ENCODE data around the gene SPPL2B. TPM values are rescaled to one million over a fixed set of nuclear protein-coding genes. Genes with fewer than 3 reads are reported as not detected.
"Not testable (repeated sequence)": the region's sequence is repeated elsewhere in the genome, so short reads cannot be mapped to it uniquely, and the experiment has no call there.

Gene SPPL2B, protein sequence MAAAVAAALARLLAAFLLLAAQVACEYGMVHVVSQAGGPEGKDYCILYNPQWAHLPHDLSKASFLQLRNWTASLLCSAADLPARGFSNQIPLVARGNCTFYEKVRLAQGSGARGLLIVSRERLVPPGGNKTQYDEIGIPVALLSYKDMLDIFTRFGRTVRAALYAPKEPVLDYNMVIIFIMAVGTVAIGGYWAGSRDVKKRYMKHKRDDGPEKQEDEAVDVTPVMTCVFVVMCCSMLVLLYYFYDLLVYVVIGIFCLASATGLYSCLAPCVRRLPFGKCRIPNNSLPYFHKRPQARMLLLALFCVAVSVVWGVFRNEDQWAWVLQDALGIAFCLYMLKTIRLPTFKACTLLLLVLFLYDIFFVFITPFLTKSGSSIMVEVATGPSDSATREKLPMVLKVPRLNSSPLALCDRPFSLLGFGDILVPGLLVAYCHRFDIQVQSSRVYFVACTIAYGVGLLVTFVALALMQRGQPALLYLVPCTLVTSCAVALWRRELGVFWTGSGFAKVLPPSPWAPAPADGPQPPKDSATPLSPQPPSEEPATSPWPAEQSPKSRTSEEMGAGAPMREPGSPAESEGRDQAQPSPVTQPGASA
- 10 to 100 TPM; 11.8 to 39.8 (median 26.5) TPM for total RNA-seq
- long read RNA-seq, partial matches to known transcripts: 0 of 2 reads
- long read RNA-seq, other reads (novel, unspliced or antisense): 2 of 2 reads

DNA sequence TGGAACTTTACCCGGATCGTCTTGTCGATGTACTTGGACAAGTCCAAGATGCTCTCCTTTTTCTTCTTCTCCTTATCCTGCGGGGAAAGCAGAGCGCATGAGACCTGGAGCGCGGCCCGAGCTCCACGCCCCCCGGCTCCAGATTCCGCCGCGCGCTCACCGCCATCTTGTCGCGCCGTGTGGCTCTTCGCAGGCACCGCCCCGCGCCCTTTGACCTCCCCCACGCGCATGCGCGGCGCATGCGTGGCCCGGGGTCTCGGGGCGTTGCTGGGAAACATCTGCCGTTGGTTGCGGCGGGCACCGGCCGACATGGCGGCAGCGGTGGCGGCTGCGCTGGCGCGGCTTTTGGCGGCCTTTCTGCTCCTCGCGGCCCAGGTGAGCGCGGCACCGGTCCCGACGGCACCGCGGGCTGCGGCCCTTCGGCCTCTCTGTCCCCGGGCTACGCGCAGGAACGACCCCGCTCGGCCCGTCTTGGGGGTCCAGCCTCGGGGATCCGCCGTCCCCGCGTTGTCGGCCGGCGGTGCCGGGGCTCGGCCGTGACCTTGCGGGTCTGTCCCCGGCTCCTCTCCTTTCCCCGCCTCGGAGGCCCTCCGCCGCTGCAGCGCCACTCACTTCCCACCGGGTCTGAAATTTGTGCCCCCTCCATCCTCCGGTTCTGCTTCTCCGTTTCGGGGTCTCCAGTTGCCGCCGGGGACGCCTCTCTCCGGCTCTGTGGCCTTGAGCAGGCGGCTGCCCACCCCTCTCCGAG is at the start of gene SPPL2B, which contains the start of gene LSM7:
Gene SPPL2B (plus strand): TSS at position 284 of the 748 bp plus-strand sequence. CDS start 26 bp downstream, at position 310.
Gene LSM7 (minus strand): TSS at position 186 of the 748 bp plus-strand sequence. CDS start 20 bp downstream, at position 166.
- 2% methylated on average over 33 of the region's 89 CpGs for WGBS (ENCODE audit: insufficient coverage, low coverage, low lambda C conversion rate, missing lambda C conversion rate)
- TF ChIP-seq, protein P1, sequence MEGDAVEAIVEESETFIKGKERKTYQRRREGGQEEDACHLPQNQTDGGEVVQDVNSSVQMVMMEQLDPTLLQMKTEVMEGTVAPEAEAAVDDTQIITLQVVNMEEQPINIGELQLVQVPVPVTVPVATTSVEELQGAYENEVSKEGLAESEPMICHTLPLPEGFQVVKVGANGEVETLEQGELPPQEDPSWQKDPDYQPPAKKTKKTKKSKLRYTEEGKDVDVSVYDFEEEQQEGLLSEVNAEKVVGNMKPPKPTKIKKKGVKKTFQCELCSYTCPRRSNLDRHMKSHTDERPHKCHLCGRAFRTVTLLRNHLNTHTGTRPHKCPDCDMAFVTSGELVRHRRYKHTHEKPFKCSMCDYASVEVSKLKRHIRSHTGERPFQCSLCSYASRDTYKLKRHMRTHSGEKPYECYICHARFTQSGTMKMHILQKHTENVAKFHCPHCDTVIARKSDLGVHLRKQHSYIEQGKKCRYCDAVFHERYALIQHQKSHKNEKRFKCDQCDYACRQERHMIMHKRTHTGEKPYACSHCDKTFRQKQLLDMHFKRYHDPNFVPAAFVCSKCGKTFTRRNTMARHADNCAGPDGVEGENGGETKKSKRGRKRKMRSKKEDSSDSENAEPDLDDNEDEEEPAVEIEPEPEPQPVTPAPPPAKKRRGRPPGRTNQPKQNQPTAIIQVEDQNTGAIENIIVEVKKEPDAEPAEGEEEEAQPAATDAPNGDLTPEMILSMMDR (IDR thresholded peaks at IDR 0.05): no peak
- peak; percentile 61 for TF ChIP-seq POLR2A (IDR thresholded peaks at IDR 0.05)
- DNase-seq: peak; percentile 90 to 92 (median 91)
- Histone ChIP-seq H3K27me3 (no peaks in the 10 kb centered on the region), H3K27ac (peak within 1 kb of the TSS; percentile 6 to 64 (median 57)), H3K9me3 (no peaks in the 10 kb centered on the region), H3K36me3 (no peaks in the 10 kb centered on the region), H3K4me3 (peak within 1 kb of the TSS; percentile 88 to 99 (median 90)), H3K4me1 (peaks cover 0 to 31% (median 9%) of the 10 kb centered on the region in 4 donors)
- intact Hi-C loops (cut with DNase I): no loop called here
- ATAC-seq: peak; percentile 82 to 94 (median 88)

DNA sequence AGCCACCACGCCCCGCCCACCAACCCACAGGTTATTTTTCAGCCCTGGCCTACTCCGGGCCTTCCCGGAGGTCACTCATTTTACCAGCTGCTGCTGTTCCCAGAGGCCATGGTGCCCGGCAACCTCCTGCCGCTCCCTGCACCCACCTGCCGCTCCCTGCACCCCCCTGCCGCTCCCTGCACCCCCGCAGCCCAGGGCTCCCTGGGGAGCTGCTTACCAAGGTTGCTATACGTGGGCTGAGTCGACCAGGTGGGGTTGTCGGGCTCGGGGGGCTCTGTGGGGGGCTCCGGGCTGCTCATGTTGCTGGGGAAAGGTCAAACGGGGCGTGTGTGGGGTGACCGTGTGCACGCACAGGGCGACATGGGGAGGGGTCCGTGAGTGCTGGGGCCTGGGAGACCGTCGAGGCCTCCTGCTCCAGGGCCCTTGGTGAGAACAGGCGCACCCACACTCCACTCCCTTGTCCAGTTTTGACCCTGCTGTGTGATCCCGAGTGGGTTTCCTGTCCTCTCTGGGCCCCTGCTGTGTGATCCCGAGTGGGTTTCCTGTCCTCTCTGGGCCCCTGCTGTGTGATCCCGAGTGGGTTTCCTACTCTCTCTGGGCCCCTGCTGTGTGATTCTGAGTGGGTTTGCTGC is 47.7 kb upstream of the SPPL2B start:
- 83% methylated on average over 6 of the region's 26 CpGs for WGBS (ENCODE audit: insufficient coverage, low coverage, low lambda C conversion rate, missing lambda C conversion rate)
- no peaks in the 10 kb centered on the region for H3K4me1 ChIP-seq
- intact Hi-C loops (cut with DNase I): no loop called here
- H3K27me3 ChIP-seq: no peaks in the 10 kb centered on the region
- no peak overlapping the region for H3K4me3 ChIP-seq
- TF ChIP-seq, protein P1 (IDR thresholded peaks at IDR 0.05): no peak
- TF ChIP-seq POLR2A (IDR thresholded peaks at IDR 0.05): no peak
- no peaks in the 10 kb centered on the region for H3K9me3 ChIP-seq
- H3K27ac ChIP-seq: no peak overlapping the region
- DNase-seq (no peak), ATAC-seq (no peak)
- no peaks in the 10 kb centered on the region for H3K36me3 ChIP-seq

DNA sequence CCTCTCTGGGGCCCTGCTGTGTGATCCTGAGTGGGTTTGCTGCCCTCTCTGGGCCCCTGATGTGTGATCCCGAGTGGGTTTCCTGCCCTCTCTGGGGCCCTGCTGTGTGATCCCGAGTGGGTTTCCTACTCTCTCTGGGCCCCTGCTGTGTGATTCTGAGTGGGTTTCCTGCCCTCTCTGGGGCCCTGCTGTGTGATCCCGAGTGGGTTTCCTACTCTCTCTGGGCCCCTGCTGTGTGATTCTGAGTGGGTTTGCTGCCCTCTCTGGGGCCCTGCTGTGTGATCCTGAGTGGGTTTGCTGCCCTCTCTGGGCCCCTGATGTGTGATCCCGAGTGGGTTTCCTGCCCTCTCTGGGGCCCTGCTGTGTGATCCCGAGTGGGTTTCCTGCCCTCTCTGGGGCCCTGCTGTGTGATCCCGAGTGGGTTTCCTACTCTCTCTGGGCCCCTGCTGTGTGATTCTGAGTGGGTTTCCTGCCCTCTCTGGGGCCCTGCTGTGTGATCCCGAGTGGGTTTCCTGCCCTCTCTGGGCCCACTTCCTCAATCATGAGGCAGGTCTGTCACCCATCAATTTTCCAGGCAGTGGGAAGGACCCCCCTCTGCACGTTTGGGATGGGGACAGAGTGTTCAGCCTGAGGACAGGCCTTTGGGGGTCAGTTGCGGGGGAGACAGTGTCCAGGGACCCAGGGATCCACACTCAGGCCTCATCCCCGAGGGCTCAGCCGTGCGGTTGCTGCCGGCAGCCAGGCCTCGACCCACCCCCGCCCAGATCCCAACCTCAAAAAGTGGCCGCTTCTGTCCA is 47.0 kb upstream of the SPPL2B start:
- Histone ChIP-seq H3K27ac (peak overlapping the region; percentile 40 to 63 (median 47)), H3K4me3 (peak overlapping the region in 1 of 3 donors; percentile 37)
- DNase-seq (peak in 1 of 3 donors; percentile 58), ATAC-seq (peak in 1 of 4 donors; percentile 9)
- intact Hi-C loops (cut with DNase I); H3K36me3 ChIP-seq; H3K4me1 ChIP-seq; H3K9me3 ChIP-seq; H3K27me3 ChIP-seq: not testable (repeated sequence)
- WGBS (ENCODE audit: insufficient coverage, low coverage, low lambda C conversion rate, missing lambda C conversion rate): 18% methylated on average over 3 of the region's 16 CpGs

GRCh38 chr19:2282062-2282861 is 46.2 kb upstream of the SPPL2B start, which contains the start of gene PEAK3:
PEAK3 (minus strand) TSS chr19:2282175; CDS start chr19:2280931, 1,244 bp downstream.
- ATAC-seq (peak; percentile 75 to 91 (median 88)), DNase-seq (peak; percentile 74 to 89 (median 83))
- peak within 1 kb of the TSS in 2 of 3 donors; percentile 14 to 37 for H3K4me3 ChIP-seq
- TF ChIP-seq POLR2A (IDR thresholded peaks at IDR 0.05): peak; percentile 30
- TF ChIP-seq, protein P1 (IDR thresholded peaks at IDR 0.05): no peak
- H3K27me3 ChIP-seq: no peaks in the 10 kb centered on the region
- no peaks in the 10 kb centered on the region for H3K36me3 ChIP-seq
- intact Hi-C loops (cut with DNase I): no loop called here
- no peaks in the 10 kb centered on the region for H3K4me1 ChIP-seq
- 23% methylated on average over 16 of the region's 41 CpGs for WGBS (ENCODE audit: insufficient coverage, low coverage, low lambda C conversion rate, missing lambda C conversion rate)
- peak within 1 kb of the TSS; percentile 40 to 63 (median 47) for H3K27ac ChIP-seq
- H3K9me3 ChIP-seq: no peaks in the 10 kb centered on the region

Data from right lobe of liver (tissue), 6 donors.